PC-9 (cell line): ENCODE results near the gene NHSL1. TPM values are rescaled to one million over a fixed set of nuclear protein-coding genes. Genes with fewer than 3 reads are reported as not detected.

Source experiments
- BruUV-seq: library from RNA; stranded (reverse); fragments of 400-500 nt; replicated peaks from 2 replicates; lab custom pipeline; 2021; lab: Mats Ljungman, UMichigan
- CTCF ChIA-PET: fragments of 300-600 bp; sonication (Branson Sonifier 250); formaldehyde crosslinking; loops from one replicate; lab custom pipeline; 2022; ENCODE audit warnings: antibody characterized with exemption; lab: Charles Lee
- POLR2A ChIA-PET: fragments of 300-600 bp; sonication (Branson Sonifier 250); formaldehyde crosslinking; loops from one replicate; lab custom pipeline; 2022; ENCODE audit warnings: antibody characterized with exemption; ENCODE audit not compliant: unreplicated experiment; lab: Charles Lee
- DNase-seq, 2 experiments: peaks; one replicate each; pipeline versions ENCODE4 v3.0.0 to v3.0.0-alpha.2; 2015 to 2022; ENCODE audit warnings: mixed read lengths in 1 of 2
- H2AFZ ChIP-seq: fragments of 200-600 bp; sonication (generic); 2 replicates; pipeline ENCODE4 v1.8.1; 2017; ENCODE audit warnings: antibody characterized with exemption
- H3F3A ChIP-seq: fragments of 200-600 bp; sonication (generic); 2 replicates; pipeline ENCODE4 v1.8.1; 2017; ENCODE audit warnings: antibody characterized with exemption, mild to moderate bottlenecking, low read depth; ENCODE audit not compliant: insufficient read depth
- H3K27ac ChIP-seq: fragments of 200-600 bp; sonication (generic); 2 replicates; pipeline ENCODE4 v1.6.1; 2016; ENCODE audit warnings: mixed run types
- H3K27me3 ChIP-seq: fragments of 200-600 bp; sonication (generic); 2 replicates; pipeline ENCODE4 v1.6.1; 2016; ENCODE audit warnings: low read depth, mixed run types; ENCODE audit not compliant: insufficient read depth
- H3K36me3 ChIP-seq: fragments of 200-600 bp; sonication (generic); 2 replicates; pipeline ENCODE4 v1.6.1; 2016; ENCODE audit warnings: low read depth, mixed run types
- H3K4me1 ChIP-seq: fragments of 200-600 bp; sonication (generic); replicated peaks from 2 replicates; pipeline ENCODE4 v1.6.1; 2016; ENCODE audit warnings: mixed run types; ENCODE audit not compliant: insufficient read depth
- H3K4me2 ChIP-seq: fragments of 200-600 bp; sonication (generic); 2 replicates; pipeline ENCODE4 v1.6.1; 2017; ENCODE audit warnings: mixed run types
- H3K4me3 ChIP-seq: fragments of 200-600 bp; sonication (generic); 2 replicates; pipeline ENCODE4 v1.6.1; 2016; ENCODE audit warnings: mixed run types
- H3K79me2 ChIP-seq: fragments of 200-600 bp; sonication (generic); 2 replicates; pipeline ENCODE4 v1.6.1; 2017; ENCODE audit warnings: low read depth, mixed run types
- H3K9me2 ChIP-seq: fragments of 200-600 bp; sonication (generic); 2 replicates; pipeline ENCODE4 v1.8.1; 2017; ENCODE audit warnings: mild to moderate bottlenecking; ENCODE audit not compliant: insufficient read depth
- H3K9me3 ChIP-seq: fragments of 200-600 bp; sonication (generic); 2 replicates; pipeline ENCODE4 v1.8.1; 2016; ENCODE audit warnings: low read depth; ENCODE audit not compliant: insufficient read depth
- H4K20me1 ChIP-seq: fragments of 200-600 bp; sonication (generic); 2 replicates; pipeline ENCODE4 v1.8.1; 2017; ENCODE audit not compliant: insufficient read depth
- CTCF ChIP-seq: fragments of 200-600 bp; sonication (generic); conservative IDR thresholded peaks from 2 replicates; pipeline ENCODE4 v1.6.1; 2017; ENCODE audit warnings: mixed run types, antibody characterized with exemption, mild to moderate bottlenecking, moderate library complexity
- EZH2 ChIP-seq: fragments of 200-600 bp; sonication (generic); IDR thresholded peaks from 2 replicates; pipeline ENCODE4 v1.8.0; 2017; ENCODE audit warnings: antibody characterized with exemption, low read depth
- intact Hi-C: fragments of 100-400 bp; cut with micrococcal nuclease; formaldehyde crosslinking; loops from one replicate; pipeline ENCODE4 v1.10.0; 2022; ENCODE audit not compliant: unreplicated experiment
- total RNA-seq: library from RNA; stranded (reverse); gene quantifications from 2 replicates; pipeline ENCODE4 v1.2.3, GENCODE V29; 2021

The NHSL1 gene
- total RNA-seq, 1 experiment from 2014 or later: 17.5 TPM

GRCh38 chr6:138434096-138434495 is 65.2 kb downstream of the NHSL1 start:
- no peaks in the 10 kb centered on the region; the same call in 1 of the 2 replicates for H4K20me1 ChIP-seq
- no peaks in the 10 kb centered on the region for H3K36me3 ChIP-seq
- intact Hi-C loops: no loop called here
- no peak overlapping the region for H3K4me3 ChIP-seq
- H3K4me1 ChIP-seq: no peaks in the 10 kb centered on the region
- H3F3A ChIP-seq: no peaks in the 10 kb centered on the region
- no peaks in the 10 kb centered on the region for H3K9me3 ChIP-seq
- no peak overlapping the region for H2AFZ ChIP-seq
- H3K9me2 ChIP-seq: no peaks in the 10 kb centered on the region
- ChIA-PET POLR2A (no interaction called here), CTCF (no interaction called here)
- DNase-seq: no peak
- TF ChIP-seq EZH2 (no peak), CTCF (no peak)
- no peak overlapping the region for H3K27ac ChIP-seq
- no peak overlapping the region for H3K4me2 ChIP-seq
- H3K79me2 ChIP-seq: no peaks in the 10 kb centered on the region
- BruUV-seq: no TSS peak
- no peaks in the 10 kb centered on the region for H3K27me3 ChIP-seq

GRCh38 chr6:138432063-138432356 is 67.3 kb downstream of the NHSL1 start:
- BruUV-seq: no TSS peak
- no peaks in the 10 kb centered on the region for H3K9me2 ChIP-seq
- H3K9me3 ChIP-seq: no peaks in the 10 kb centered on the region
- intact Hi-C loops: no loop called here
- H2AFZ ChIP-seq: no peak overlapping the region
- H3K36me3 ChIP-seq: no peaks in the 10 kb centered on the region
- H3F3A ChIP-seq: no peaks in the 10 kb centered on the region
- no peaks in the 10 kb centered on the region for H3K4me1 ChIP-seq
- H3K4me3 ChIP-seq: no peak overlapping the region
- H3K4me2 ChIP-seq: no peak overlapping the region
- POLR2A ChIA-PET: no interaction called here
- TF ChIP-seq CTCF (no peak), EZH2 (no peak)
- no peaks in the 10 kb centered on the region for H3K27me3 ChIP-seq
- CTCF ChIA-PET: no interaction called here
- DNase-seq: no peak
- no peaks in the 10 kb centered on the region; the same call in 1 of the 2 replicates for H4K20me1 ChIP-seq
- no peak overlapping the region for H3K27ac ChIP-seq
- H3K79me2 ChIP-seq: no peaks in the 10 kb centered on the region

GRCh38 chr6:138431256-138432062 is 67.8 kb downstream of the NHSL1 start:
- no peak overlapping the region for H3K4me3 ChIP-seq
- BruUV-seq: no TSS peak
- no peak for DNase-seq
- intact Hi-C loops: no loop called here
- no peaks in the 10 kb centered on the region for H3K27me3 ChIP-seq
- no peaks in the 10 kb centered on the region for H3K9me2 ChIP-seq
- no peaks in the 10 kb centered on the region for H3K79me2 ChIP-seq
- H3K27ac ChIP-seq: no peak overlapping the region
- no peaks in the 10 kb centered on the region for H3K4me1 ChIP-seq
- no peak overlapping the region for H3K4me2 ChIP-seq
- no peaks in the 10 kb centered on the region for H3K36me3 ChIP-seq
- no peak overlapping the region for H2AFZ ChIP-seq
- H3K9me3 ChIP-seq: no peaks in the 10 kb centered on the region
- POLR2A ChIA-PET: no interaction called here
- CTCF ChIA-PET: no interaction called here
- no peaks in the 10 kb centered on the region; the same call in 1 of the 2 replicates for H4K20me1 ChIP-seq
- H3F3A ChIP-seq: no peaks in the 10 kb centered on the region
- TF ChIP-seq EZH2 (no peak), CTCF (no peak)
